Stimulated activated naive CD8-positive, alpha-beta T cell treated with anti-CD3 and anti-CD28 coated beads, Interleukin-15, Interleukin-2, amounts not matched to agents 100 U/mL and 50 U/mL, for 24 hours (primary cell): ENCODE measurements around the gene FBXW8.

Experiments used
- ATAC-seq: fragments of 150-1000 bp; cut with Tn5 transposase; one replicate; pipeline ENCODE4 v1.10.0; 2021
- DNase-seq: peaks from one replicate; pipeline ENCODE4 v3.0.0; 2021

FBXW8 gene

DNA sequence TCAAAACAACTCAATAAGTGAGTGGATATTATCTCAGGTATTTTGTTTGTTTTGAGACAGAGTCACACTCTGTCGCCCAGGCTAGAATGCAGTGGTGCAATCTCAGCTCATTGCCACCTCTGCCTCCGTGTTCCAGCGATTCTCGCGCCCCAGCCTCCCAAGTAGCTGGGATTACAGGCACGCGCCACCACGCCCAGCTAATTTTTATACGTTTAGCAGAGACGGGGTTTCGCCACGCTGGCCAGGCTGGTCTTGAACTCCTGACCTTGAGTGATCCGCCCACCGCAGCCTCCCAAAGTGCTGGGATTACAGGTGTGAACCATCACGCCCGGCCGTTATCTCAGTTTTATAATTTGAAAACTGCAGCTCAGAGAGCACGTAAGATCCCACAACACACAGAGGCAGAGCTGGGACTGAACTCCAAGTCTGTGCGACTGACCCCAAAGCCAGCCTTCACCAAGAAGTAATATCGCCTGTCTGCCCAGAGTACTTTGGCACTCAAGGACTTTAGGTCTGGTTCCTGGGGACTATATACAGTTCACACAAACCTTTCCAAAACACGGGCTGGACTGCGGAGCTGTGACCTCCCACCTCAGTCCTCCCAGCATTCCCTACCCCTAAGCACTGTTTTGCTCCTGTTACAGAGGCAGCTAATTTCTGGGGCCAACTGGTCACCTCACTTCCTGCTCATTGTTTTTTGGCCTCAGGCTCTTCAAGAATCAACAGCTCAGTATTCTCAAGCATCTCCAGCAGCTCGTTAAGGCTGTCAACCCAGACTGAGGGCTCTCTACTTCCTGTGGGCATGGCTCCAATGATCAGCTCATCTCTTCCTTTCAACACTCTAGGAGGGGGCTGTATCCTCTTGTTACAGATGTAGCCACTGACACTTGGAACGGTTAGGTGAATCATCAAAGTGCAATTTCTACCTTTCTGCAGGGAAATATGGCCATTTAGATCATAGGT lies 165.9 kb downstream of the FBXW8 start:
- DNase-seq (no peak), ATAC-seq (no peak)

DNA sequence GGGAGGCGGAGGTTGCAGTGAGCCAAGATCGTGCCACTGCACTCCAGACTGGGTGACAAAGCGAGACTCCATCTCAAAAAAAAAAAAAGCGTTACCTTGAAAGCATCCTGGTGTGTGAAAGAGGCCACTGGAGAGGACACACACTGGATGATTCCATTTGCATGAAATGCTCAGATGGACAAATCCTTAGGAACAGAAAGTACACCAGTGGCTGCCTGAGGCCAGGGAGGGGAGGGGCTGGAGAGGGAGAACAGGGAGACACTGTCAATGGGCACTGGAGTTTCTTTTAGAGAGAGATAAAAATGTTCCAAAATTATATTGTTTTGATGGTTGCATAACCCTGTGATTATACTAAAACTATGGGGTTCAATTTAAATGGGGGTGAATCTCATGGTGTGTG lies 168.7 kb downstream of the FBXW8 start:
- DNase-seq (no peak), ATAC-seq (no peak)

DNA sequence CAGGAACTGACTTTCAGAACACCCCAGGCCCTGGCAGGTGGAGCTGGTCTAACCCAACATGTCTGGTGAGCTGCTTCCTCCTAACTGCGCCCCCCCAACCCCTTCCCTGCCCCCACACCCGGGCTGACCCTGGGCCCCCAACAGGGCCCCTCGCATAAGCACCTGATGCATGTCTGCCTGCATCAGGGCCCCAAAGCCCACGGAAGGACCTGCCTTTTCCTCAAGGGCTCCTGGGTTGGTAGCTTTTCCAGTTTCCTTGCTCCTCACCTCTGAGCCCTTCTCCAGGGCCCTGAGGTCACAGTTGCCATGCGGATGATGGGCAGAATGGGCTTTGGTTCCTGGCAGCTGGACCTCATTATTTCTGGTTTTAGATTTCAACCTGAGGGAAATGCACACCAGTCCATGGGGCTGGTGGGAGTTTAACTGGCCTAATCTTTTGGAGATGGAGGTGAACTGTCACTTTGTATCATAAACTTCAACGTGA lies 170.0 kb downstream of the FBXW8 start:
- no peak for ATAC-seq
- no peak for DNase-seq
